BE2C (cell line): ENCODE measurements around the gene SNX33.

ENCODE experiments used
- DNase-seq: peaks from one replicate; pipeline ENCODE4 v3.0.0-alpha.2; 2020
- H3K27me3 ChIP-seq: fragments of 250-450 bp; sonication (Bioruptor Pico); 2 replicates; pipeline ENCODE4 v1.5.1; 2020; ENCODE audit warnings: mild to moderate bottlenecking
- H3K36me3 ChIP-seq: fragments of 250-450 bp; sonication (Bioruptor Pico); 2 replicates; pipeline ENCODE4 v1.5.1; 2020; ENCODE audit warnings: mild to moderate bottlenecking
- H3K4me1 ChIP-seq: fragments of 250-450 bp; sonication (Bioruptor Pico); 2 replicates; pipeline ENCODE4 v1.5.1; 2020
- H3K4me3 ChIP-seq: 2 replicates; pipeline ENCODE4 v1.5.1; 2011; ENCODE audit warnings: low read depth, low read length
- H3K9me3 ChIP-seq: fragments of 250-450 bp; sonication (Bioruptor Pico); 2 replicates; pipeline ENCODE4 v1.5.1; 2020
- CTCF ChIP-seq: IDR thresholded peaks from 2 replicates; pipeline ENCODE4 v1.5.1; 2012; ENCODE audit warnings: mild to moderate bottlenecking, low read depth, low read length

The SNX33 gene

DNA sequence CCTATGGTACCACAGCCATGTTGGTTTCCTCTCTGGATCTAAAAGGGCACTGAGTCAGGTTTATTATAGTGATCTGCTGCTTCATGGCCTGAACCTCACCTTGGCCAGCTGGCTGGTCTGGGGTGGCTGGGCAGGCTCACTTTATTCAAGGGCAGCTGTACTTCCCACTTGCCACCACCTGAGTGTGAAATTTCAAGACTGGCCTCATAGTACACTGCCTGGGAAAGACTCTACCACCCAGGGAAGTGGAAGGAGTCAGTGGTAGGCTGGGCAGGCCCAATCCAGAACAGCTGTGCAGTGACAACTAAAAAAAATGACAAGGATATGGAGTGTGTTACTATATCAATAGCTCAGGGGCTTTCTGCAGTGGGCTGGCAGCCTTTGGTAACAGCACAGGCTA is 30.9 kb upstream of the SNX33 start:
- no peak for TF ChIP-seq CTCF
- no peak for DNase-seq
- Histone ChIP-seq H3K4me1 (no peaks in the 10 kb centered on the region), H3K36me3 (peaks cover 28% of the 10 kb centered on the region), H3K4me3 (no peak overlapping the region), H3K9me3 (no peaks in the 10 kb centered on the region), H3K27me3 (no peaks in the 10 kb centered on the region)

DNA sequence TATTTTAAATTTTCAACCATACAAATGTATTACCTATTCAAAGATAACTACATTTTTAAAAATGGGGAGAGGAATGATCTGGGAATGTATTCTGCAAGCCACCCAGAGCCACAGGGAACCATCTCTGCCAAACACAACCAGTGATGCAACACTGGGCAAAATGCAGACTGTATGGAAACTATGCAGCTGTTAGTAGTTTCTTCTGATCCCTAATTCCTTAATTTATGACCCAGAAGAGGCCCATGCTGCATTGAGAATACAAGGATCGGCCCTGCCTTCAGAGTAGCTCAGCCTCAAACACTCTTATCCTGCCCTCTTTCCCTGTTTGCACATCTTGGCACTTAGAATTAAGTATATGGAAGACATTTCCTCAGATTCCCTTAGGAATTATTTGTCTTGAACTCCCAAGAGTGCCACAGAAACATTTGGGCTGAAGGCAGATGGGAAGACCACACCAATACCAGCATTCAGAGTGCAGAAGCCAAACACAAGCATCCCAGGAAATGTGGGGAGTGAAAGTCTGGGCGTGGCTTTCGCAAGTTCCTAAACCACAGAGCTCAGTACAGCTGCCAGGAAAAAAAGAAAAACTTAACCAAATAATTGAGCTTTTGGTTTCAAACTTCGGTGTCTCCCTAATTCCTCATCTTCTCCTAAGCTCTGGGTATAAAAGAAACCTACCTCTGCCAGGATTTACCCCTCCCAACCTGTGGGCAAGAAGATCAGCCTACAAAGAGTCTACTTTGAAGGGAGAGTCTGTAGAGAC is 27.5 kb upstream of the SNX33 start:
- no peaks in the 10 kb centered on the region for H3K9me3 ChIP-seq
- peaks cover 20% of the 10 kb centered on the region for H3K36me3 ChIP-seq
- H3K4me1 ChIP-seq, result no peaks in the 10 kb centered on the region
- DNase-seq, result no peak
- TF ChIP-seq CTCF, result no peak
- H3K27me3 ChIP-seq, result no peaks in the 10 kb centered on the region
- no peak overlapping the region for H3K4me3 ChIP-seq

- peaks cover 20% of the 10 kb centered on the region for H3K36me3 ChIP-seq
- H3K27me3 ChIP-seq, result no peaks in the 10 kb centered on the region
- TF ChIP-seq CTCF, result no peak
- no peak for DNase-seq
- H3K4me3 ChIP-seq, result no peak overlapping the region
- no peaks in the 10 kb centered on the region for H3K4me1 ChIP-seq
- no peaks in the 10 kb centered on the region for H3K9me3 ChIP-seq
Measured at GRCh38 chr15:75620841-75621391, 26.8 kb upstream of the SNX33 start.

DNA sequence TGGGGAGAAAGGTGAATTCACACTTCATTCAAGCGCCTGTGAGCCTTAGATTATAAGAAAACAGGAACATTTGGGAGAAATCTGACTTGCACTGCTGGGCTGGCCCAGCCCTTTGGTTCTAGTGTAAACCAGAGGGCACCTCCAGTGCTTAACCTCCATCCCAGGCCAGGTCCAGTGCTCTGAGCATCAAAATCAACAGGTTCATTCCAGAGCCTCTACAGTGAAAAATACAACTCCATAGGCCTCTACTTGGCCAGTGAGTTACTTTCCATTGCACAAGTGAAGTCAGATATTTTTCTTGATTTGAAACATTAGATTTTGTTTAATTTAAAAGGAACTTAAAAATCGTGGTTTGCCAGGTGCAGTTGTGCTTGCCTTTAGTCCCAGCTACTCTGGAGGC is 25.2 kb upstream of the SNX33 start:
- H3K4me1 ChIP-seq, result no peaks in the 10 kb centered on the region
- H3K36me3 ChIP-seq, result peaks cover 14% of the 10 kb centered on the region
- TF ChIP-seq CTCF, result no peak
- DNase-seq, result no peak
- H3K4me3 ChIP-seq, result no peak overlapping the region
- H3K27me3 ChIP-seq, result no peaks in the 10 kb centered on the region
- no peaks in the 10 kb centered on the region for H3K9me3 ChIP-seq

GRCh38 chr15:75625542-75626347 is 22.0 kb upstream of the SNX33 start, which contains the start of gene SNUPN:
Gene SNUPN, minus strand, starts transcription at chr15:75625725. Its CDS starts 4,674 bp downstream, at chr15:75621051.
- Histone ChIP-seq H3K4me3 (peak within 1 kb of the TSS; percentile 93), H3K27me3 (no peaks in the 10 kb centered on the region), H3K9me3 (no peaks in the 10 kb centered on the region), H3K36me3 (no peaks in the 10 kb centered on the region), H3K4me1 (no peaks in the 10 kb centered on the region)
- peak; percentile 94 for DNase-seq
- TF ChIP-seq CTCF, result no peak
